Natural killer cell treated with Interleukin-12 subunit alpha and Interleukin-12 subunit beta and Interleukin-15 and Interleukin-18, amount 100 ng/mL, for 72 hours (primary cell): ENCODE measurements around the gene SETDB1. TPM values are rescaled to one million over a fixed set of nuclear protein-coding genes. Genes with fewer than 3 reads are reported as not detected.
"Not testable (repeated sequence)": the region's sequence is repeated elsewhere in the genome, so short reads cannot be mapped to it uniquely, and the experiment has no call there.

Source experiments
- ATAC-seq, 2 donors: fragments of 150-1000 bp; cut with Tn5 transposase in 1 of 2; sonication (Bioruptor Pico), chemical (Tn5 transposase) in 1 of 2; 2 replicates each; pipeline ENCODE4 v1.10.0; 2021
- DNase-seq: peaks from one replicate; pipeline ENCODE4 v3.0.0; 2022; ENCODE audit warnings: low spot score
- H3K27ac Mint-ChIP-seq, 2 donors: 1 replicate in 1 of 2; 2 replicates in 1 of 2; pipeline ENCODE4 v1.8.0; 2022; ENCODE audit warnings: mixed read lengths in 2 of 2, mild to moderate bottlenecking in 1 of 2, moderate library complexity in 1 of 2
- H3K27me3 Mint-ChIP-seq, 2 donors: 1 replicate in 1 of 2; 2 replicates in 1 of 2; pipeline ENCODE4 v1.8.0; 2022; ENCODE audit warnings: mixed read lengths in 2 of 2
- H3K36me3 Mint-ChIP-seq: one replicate; pipeline ENCODE4 v1.8.0; 2022; ENCODE audit warnings: mixed read lengths
- H3K4me1 Mint-ChIP-seq, 2 donors: 1 replicate in 1 of 2; 2 replicates in 1 of 2; pipeline ENCODE4 v1.8.0; 2022; ENCODE audit warnings: low read depth in 2 of 2, mixed read lengths in 2 of 2, mild to moderate bottlenecking in 1 of 2
- H3K4me3 Mint-ChIP-seq: one replicate; pipeline ENCODE4 v1.8.0; 2022; ENCODE audit warnings: mixed read lengths
- H3K9me3 Mint-ChIP-seq: 2 replicates; pipeline ENCODE4 v1.8.0; 2022; ENCODE audit warnings: mixed read lengths
- total RNA-seq, 2 donors: library from RNA; stranded (reverse); gene quantifications; one replicate each; pipeline ENCODE4 v1.2.3, GENCODE V29; 2022

SETDB1 gene
- total RNA-seq = 10 to 100 TPM; 57.8 to 73.6 TPM

GRCh38 chr1:150926097-150926741 lies at the start of gene SETDB1:
SETDB1 (plus strand) TSS chr1:150926363; CDS start chr1:150927715, 1,352 bp downstream.
- peak within 1 kb of the TSS; percentile 95 for H3K4me3 Mint-ChIP-seq
- peak; percentile 97 to 98 for ATAC-seq
- no peaks in the 10 kb centered on the region for H3K9me3 Mint-ChIP-seq
- peaks cover 25 to 26% of the 10 kb centered on the region in 2 donors for H3K4me1 Mint-ChIP-seq
- DNase-seq = peak; percentile 97
- peaks cover 26% of the 10 kb centered on the region for H3K36me3 Mint-ChIP-seq
- H3K27ac Mint-ChIP-seq = peak within 1 kb of the TSS; percentile 91 to 95
- H3K27me3 Mint-ChIP-seq = no peaks in the 10 kb centered on the region

GRCh38 chr1:150878931-150879330 lies 47.2 kb upstream of the SETDB1 start:
- not testable (repeated sequence) for H3K36me3 Mint-ChIP-seq, H3K4me3 Mint-ChIP-seq, H3K9me3 Mint-ChIP-seq, H3K27me3 Mint-ChIP-seq, DNase-seq, H3K27ac Mint-ChIP-seq, ATAC-seq
- H3K4me1 Mint-ChIP-seq = peaks cover 13 to 18% of the 10 kb centered on the region in 2 donors

- peaks cover 0 to 3% of the 10 kb centered on the region in 2 donors for H3K4me1 Mint-ChIP-seq
- H3K4me3 Mint-ChIP-seq = no peak overlapping the region
- no peak for ATAC-seq
- no peak overlapping the region for H3K27ac Mint-ChIP-seq
- H3K36me3 Mint-ChIP-seq = no peaks in the 10 kb centered on the region
- H3K9me3 Mint-ChIP-seq = no peaks in the 10 kb centered on the region
- peaks cover 0 to 6% of the 10 kb centered on the region in 2 donors for H3K27me3 Mint-ChIP-seq
- DNase-seq = no peak
These were observed 44.7 kb upstream of the SETDB1 start for GRCh38 chr1:150881331-150882070.

- ATAC-seq, H3K9me3 Mint-ChIP-seq, DNase-seq, H3K36me3 Mint-ChIP-seq, H3K27me3 Mint-ChIP-seq, H3K4me3 Mint-ChIP-seq, H3K27ac Mint-ChIP-seq, H3K4me1 Mint-ChIP-seq: not testable (repeated sequence)
These were observed 43.0 kb upstream of the SETDB1 start for GRCh38 chr1:150883121-150883520.

- Mint-ChIP-seq H3K27me3 (peaks cover 0 to 9% of the 10 kb centered on the region in 2 donors), H3K36me3 (no peaks in the 10 kb centered on the region), H3K4me1 (peaks cover 18 to 22% of the 10 kb centered on the region in 2 donors), H3K27ac (peak within 1 kb of the TSS in 1 of 2 donors; percentile 43), H3K4me3 (no peak within 1 kb of the TSS), H3K9me3 (no peaks in the 10 kb centered on the region)
- DNase-seq (no peak), ATAC-seq (no peak)
These were observed 39.1 kb upstream of the SETDB1 start, which contains the start of gene CTXND2 for GRCh38 chr1:150887018-150887417. CTXND2 (plus strand) TSS chr1:150887136; CDS start chr1:150912315, 25,179 bp downstream.

- H3K9me3 Mint-ChIP-seq = no peaks in the 10 kb centered on the region
- H3K36me3 Mint-ChIP-seq = no peaks in the 10 kb centered on the region
- DNase-seq = no peak
- peaks cover 18 to 22% of the 10 kb centered on the region in 2 donors for H3K4me1 Mint-ChIP-seq
- peaks cover 0 to 4% of the 10 kb centered on the region in 2 donors for H3K27me3 Mint-ChIP-seq
- no peak overlapping the region for H3K27ac Mint-ChIP-seq
- H3K4me3 Mint-ChIP-seq = no peak overlapping the region
- no peak for ATAC-seq
These were observed 37.4 kb upstream of the SETDB1 start for GRCh38 chr1:150888727-150889126.

- H3K4me3 Mint-ChIP-seq = peak overlapping the region; percentile 50
- H3K27ac Mint-ChIP-seq = peak overlapping the region; percentile 0 to 7
- peak in 1 of 2 donors; percentile 65 for ATAC-seq
- DNase-seq = no peak
- H3K36me3 Mint-ChIP-seq = no peaks in the 10 kb centered on the region
- H3K4me1 Mint-ChIP-seq = peaks cover 18 to 22% of the 10 kb centered on the region in 2 donors
- H3K9me3 Mint-ChIP-seq = no peaks in the 10 kb centered on the region
- H3K27me3 Mint-ChIP-seq = peaks cover 0 to 3% of the 10 kb centered on the region in 2 donors
These were observed 36.1 kb upstream of the SETDB1 start for GRCh38 chr1:150890033-150890416.

- H3K27ac Mint-ChIP-seq = no peak overlapping the region
- ATAC-seq = no peak
These were observed 32.7 kb upstream of the SETDB1 start for GRCh38 chr1:150893336-150893913.

GRCh38 chr1:150895618-150896017 lies 30.5 kb upstream of the SETDB1 start:
- Mint-ChIP-seq H3K27ac (no peak overlapping the region), H3K4me3 (no peak overlapping the region), H3K9me3 (no peaks in the 10 kb centered on the region), H3K27me3 (peaks cover 0 to 8% of the 10 kb centered on the region in 2 donors), H3K4me1 (peaks cover 7 to 9% of the 10 kb centered on the region in 2 donors), H3K36me3 (no peaks in the 10 kb centered on the region)
- no peak for DNase-seq
- ATAC-seq = no peak

More at GRCh38 chr1:150893336-150893913, 32.7 kb upstream of the SETDB1 start:
- DNase-seq = no peak
- H3K36me3 Mint-ChIP-seq = no peaks in the 10 kb centered on the region
- H3K4me1 Mint-ChIP-seq = peaks cover 18 to 22% of the 10 kb centered on the region in 2 donors
- H3K4me3 Mint-ChIP-seq = no peak overlapping the region
- H3K27me3 Mint-ChIP-seq = peaks cover 3 to 8% of the 10 kb centered on the region in 2 donors
- no peaks in the 10 kb centered on the region for H3K9me3 Mint-ChIP-seq

GRCh38 chr1:150899795-150900194 lies 26.4 kb upstream of the SETDB1 start:
- not testable (repeated sequence) for DNase-seq, H3K27ac Mint-ChIP-seq, H3K36me3 Mint-ChIP-seq, H3K9me3 Mint-ChIP-seq, H3K4me3 Mint-ChIP-seq, ATAC-seq, H3K4me1 Mint-ChIP-seq, H3K27me3 Mint-ChIP-seq

GRCh38 chr1:150902346-150902745 lies 23.8 kb upstream of the SETDB1 start:
- DNase-seq (no peak), ATAC-seq (no peak)
- no peaks in the 10 kb centered on the region for H3K9me3 Mint-ChIP-seq
- H3K4me3 Mint-ChIP-seq = no peak overlapping the region
- H3K36me3 Mint-ChIP-seq = no peaks in the 10 kb centered on the region
- H3K27ac Mint-ChIP-seq = no peak overlapping the region
- H3K27me3 Mint-ChIP-seq = no peaks in the 10 kb centered on the region
- H3K4me1 Mint-ChIP-seq = no peaks in the 10 kb centered on the region

GRCh38 chr1:150902751-150903150 lies 23.4 kb upstream of the SETDB1 start:
- no peaks in the 10 kb centered on the region for H3K9me3 Mint-ChIP-seq
- H3K4me1 Mint-ChIP-seq = no peaks in the 10 kb centered on the region
- H3K27me3 Mint-ChIP-seq = no peaks in the 10 kb centered on the region
- ATAC-seq (no peak), DNase-seq (no peak)
- no peak overlapping the region for H3K4me3 Mint-ChIP-seq
- no peaks in the 10 kb centered on the region for H3K36me3 Mint-ChIP-seq
- H3K27ac Mint-ChIP-seq = no peak overlapping the region

GRCh38 chr1:150905301-150905700 lies 20.9 kb upstream of the SETDB1 start:
- Mint-ChIP-seq H3K27me3 (no peaks in the 10 kb centered on the region), H3K36me3 (no peaks in the 10 kb centered on the region), H3K4me1 (no peaks in the 10 kb centered on the region), H3K4me3 (no peak overlapping the region), H3K9me3 (no peaks in the 10 kb centered on the region), H3K27ac (no peak overlapping the region)
- no peak for DNase-seq
- ATAC-seq = no peak

GRCh38 chr1:150906329-150906728 lies 19.8 kb upstream of the SETDB1 start:
- H3K4me3 Mint-ChIP-seq = no peak overlapping the region
- no peaks in the 10 kb centered on the region for H3K4me1 Mint-ChIP-seq
- H3K27ac Mint-ChIP-seq = no peak overlapping the region
- H3K36me3 Mint-ChIP-seq = no peaks in the 10 kb centered on the region
- no peak for DNase-seq
- H3K27me3 Mint-ChIP-seq = no peaks in the 10 kb centered on the region
- no peaks in the 10 kb centered on the region for H3K9me3 Mint-ChIP-seq
- ATAC-seq = no peak
